Adrenal gland (tissue), 5 donors: ENCODE results near the gene CGB3.

Experiments
- CTCF ChIP-seq, 6 experiments: fragments of 450-650 bp in 4 of 6; fragments of 200-600 bp in 2 of 6; sonication (generic) in 1 of 6; IDR thresholded peaks; 1 replicate in 5 of 6; 2 replicates in 1 of 6; pipeline versions ENCODE4 v1.5.1 to v1.8.0; 2016 to 2021; ENCODE audit warnings: antibody characterized with exemption in 6 of 6, mild to moderate bottlenecking in 2 of 6, moderate library complexity in 1 of 6
- POLR2A ChIP-seq, 2 donors: fragments of 450-650 bp; IDR thresholded peaks; one replicate each; pipeline ENCODE4 v1.6.1; 2017; ENCODE audit warnings: antibody characterized with exemption in 2 of 2, mild to moderate bottlenecking in 2 of 2, moderate library complexity in 1 of 2
- donor health status: DM: no; HTN: no; CAD: no.

GRCh38 chr19:48977061-48977460 is 47.1 kb downstream of the CGB3 start:
- TF ChIP-seq CTCF (IDR thresholded peaks at IDR 0.05) (no peak), POLR2A (IDR thresholded peaks at IDR 0.05) (no peak)
